HEK293 (cell line): ENCODE results near the gene LUC7L2.

ENCODE experiments used
- MYNN ChIP-seq: fragments of 450-650 bp; formaldehyde crosslinking; IDR thresholded peaks from 2 replicates; pipeline ENCODE4 v1.5.1; 2016; ENCODE audit warnings: missing biosample characterization, missing genetic modification characterization, borderline replicate concordance
- REPIN1 ChIP-seq: fragments of 450-650 bp; formaldehyde crosslinking; IDR thresholded peaks from 2 replicates; pipeline ENCODE4 v1.5.1; 2017; ENCODE audit warnings: missing biosample characterization, missing genetic modification characterization, low read depth
- ZBTB1 ChIP-seq: fragments of 450-650 bp; formaldehyde crosslinking; IDR thresholded peaks from 2 replicates; pipeline ENCODE4 v1.5.1; 2016; ENCODE audit warnings: missing biosample characterization, missing genetic modification characterization
- ZNF174 ChIP-seq: fragments of 450-650 bp; formaldehyde crosslinking; IDR thresholded peaks from 2 replicates; pipeline ENCODE4 v1.5.0; 2017; ENCODE audit warnings: missing biosample characterization, mild to moderate bottlenecking, missing genetic modification characterization
- ZNF248 ChIP-seq: fragments of 450-650 bp; formaldehyde crosslinking; IDR thresholded peaks from 2 replicates; pipeline ENCODE4 v1.5.1; 2017; ENCODE audit warnings: missing biosample characterization, missing genetic modification characterization
- ZNF423 ChIP-seq: fragments of 450-650 bp; formaldehyde crosslinking; IDR thresholded peaks from 2 replicates; pipeline ENCODE4 v1.5.1; 2016; ENCODE audit warnings: missing biosample characterization, missing genetic modification characterization
- ZNF660 ChIP-seq: fragments of 450-650 bp; IDR thresholded peaks from 2 replicates; pipeline ENCODE4 v1.5.1; 2018; ENCODE audit warnings: missing biosample characterization, mild to moderate bottlenecking, missing genetic modification characterization
- TF ChIP-seq, protein P1 (sequence below): fragments of 450-650 bp; formaldehyde crosslinking; IDR thresholded peaks from 2 replicates; pipeline ENCODE4 v1.5.1; 2017; ENCODE audit warnings: missing biosample characterization, mild to moderate bottlenecking, missing genetic modification characterization, moderate library complexity
- TF ChIP-seq, protein P2 (sequence below): fragments of 450-650 bp; formaldehyde crosslinking; IDR thresholded peaks from 2 replicates; pipeline ENCODE4 v1.5.1; 2016; ENCODE audit warnings: missing biosample characterization, missing genetic modification characterization
- TF ChIP-seq, protein P3 (sequence below): fragments of 450-650 bp; formaldehyde crosslinking; IDR thresholded peaks from 2 replicates; pipeline ENCODE4 v1.5.1; 2016; ENCODE audit warnings: missing biosample characterization, missing genetic modification characterization, low read depth

DNA sequence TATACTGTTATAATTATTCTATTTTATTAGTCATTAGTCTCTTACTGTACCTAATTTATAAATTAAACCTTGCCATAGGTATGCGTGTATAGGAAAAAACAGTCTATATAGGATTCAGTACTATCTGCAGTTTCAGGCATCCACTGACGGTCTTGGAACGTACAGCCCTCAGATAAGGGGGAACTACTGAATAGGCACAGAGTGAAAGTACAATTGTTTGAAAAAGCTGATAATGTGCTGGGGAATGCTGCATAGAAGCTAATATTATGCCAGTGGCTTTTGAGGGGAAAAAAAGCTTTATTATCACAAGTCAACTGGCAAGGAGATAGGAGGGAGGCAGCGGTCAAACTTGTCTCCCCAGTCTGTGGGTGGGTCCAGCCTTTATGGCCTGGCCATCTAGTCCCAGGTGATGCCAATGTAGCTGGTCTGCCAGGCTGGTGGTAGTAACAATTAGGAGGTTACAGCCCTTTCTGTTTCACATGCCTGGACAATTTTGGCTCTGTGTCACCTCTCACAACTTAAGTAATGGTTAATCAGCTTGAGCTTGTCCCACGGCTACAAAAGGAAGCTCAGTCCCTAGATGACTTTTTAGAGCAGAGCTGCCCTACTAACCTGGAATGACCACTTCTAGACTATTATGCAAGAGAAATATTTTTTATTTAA lies 26.9 kb upstream of the LUC7L2 start:
- TF ChIP-seq ZNF423 (tag by site-specific recombination) (no peak), MYNN (no peak), ZNF248 (tag by site-specific recombination) (no peak), ZNF174 (tag by site-specific recombination) (no peak), REPIN1 (tag by site-specific recombination) (no peak), ZNF660 (tag by site-specific recombination) (no peak), ZBTB1 (tag by site-specific recombination) (no peak)
- TF ChIP-seq, protein P1, sequence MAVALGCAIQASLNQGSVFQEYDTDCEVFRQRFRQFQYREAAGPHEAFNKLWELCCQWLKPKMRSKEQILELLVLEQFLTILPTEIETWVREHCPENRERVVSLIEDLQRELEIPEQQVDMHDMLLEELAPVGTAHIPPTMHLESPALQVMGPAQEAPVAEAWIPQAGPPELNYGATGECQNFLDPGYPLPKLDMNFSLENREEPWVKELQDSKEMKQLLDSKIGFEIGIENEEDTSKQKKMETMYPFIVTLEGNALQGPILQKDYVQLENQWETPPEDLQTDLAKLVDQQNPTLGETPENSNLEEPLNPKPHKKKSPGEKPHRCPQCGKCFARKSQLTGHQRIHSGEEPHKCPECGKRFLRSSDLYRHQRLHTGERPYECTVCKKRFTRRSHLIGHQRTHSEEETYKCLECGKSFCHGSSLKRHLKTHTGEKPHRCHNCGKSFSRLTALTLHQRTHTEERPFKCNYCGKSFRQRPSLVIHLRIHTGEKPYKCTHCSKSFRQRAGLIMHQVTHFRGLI (tag by site-specific recombination), result no peak
- TF ChIP-seq, protein P2, sequence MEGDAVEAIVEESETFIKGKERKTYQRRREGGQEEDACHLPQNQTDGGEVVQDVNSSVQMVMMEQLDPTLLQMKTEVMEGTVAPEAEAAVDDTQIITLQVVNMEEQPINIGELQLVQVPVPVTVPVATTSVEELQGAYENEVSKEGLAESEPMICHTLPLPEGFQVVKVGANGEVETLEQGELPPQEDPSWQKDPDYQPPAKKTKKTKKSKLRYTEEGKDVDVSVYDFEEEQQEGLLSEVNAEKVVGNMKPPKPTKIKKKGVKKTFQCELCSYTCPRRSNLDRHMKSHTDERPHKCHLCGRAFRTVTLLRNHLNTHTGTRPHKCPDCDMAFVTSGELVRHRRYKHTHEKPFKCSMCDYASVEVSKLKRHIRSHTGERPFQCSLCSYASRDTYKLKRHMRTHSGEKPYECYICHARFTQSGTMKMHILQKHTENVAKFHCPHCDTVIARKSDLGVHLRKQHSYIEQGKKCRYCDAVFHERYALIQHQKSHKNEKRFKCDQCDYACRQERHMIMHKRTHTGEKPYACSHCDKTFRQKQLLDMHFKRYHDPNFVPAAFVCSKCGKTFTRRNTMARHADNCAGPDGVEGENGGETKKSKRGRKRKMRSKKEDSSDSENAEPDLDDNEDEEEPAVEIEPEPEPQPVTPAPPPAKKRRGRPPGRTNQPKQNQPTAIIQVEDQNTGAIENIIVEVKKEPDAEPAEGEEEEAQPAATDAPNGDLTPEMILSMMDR, result no peak
- TF ChIP-seq, protein P3, sequence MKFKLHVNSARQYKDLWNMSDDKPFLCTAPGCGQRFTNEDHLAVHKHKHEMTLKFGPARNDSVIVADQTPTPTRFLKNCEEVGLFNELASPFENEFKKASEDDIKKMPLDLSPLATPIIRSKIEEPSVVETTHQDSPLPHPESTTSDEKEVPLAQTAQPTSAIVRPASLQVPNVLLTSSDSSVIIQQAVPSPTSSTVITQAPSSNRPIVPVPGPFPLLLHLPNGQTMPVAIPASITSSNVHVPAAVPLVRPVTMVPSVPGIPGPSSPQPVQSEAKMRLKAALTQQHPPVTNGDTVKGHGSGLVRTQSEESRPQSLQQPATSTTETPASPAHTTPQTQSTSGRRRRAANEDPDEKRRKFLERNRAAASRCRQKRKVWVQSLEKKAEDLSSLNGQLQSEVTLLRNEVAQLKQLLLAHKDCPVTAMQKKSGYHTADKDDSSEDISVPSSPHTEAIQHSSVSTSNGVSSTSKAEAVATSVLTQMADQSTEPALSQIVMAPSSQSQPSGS, result no peak
